Measurements from ENCODE around the gene UBE2H. TPM values are rescaled to one million over a fixed set of nuclear protein-coding genes. Genes with fewer than 3 reads are reported as not detected.

The UBE2H gene
- polyA plus RNA-seq, 1 donor (not counting 4 experiments of a cell fraction or from before 2014, with no cell fraction given): 130 TPM

DNA sequence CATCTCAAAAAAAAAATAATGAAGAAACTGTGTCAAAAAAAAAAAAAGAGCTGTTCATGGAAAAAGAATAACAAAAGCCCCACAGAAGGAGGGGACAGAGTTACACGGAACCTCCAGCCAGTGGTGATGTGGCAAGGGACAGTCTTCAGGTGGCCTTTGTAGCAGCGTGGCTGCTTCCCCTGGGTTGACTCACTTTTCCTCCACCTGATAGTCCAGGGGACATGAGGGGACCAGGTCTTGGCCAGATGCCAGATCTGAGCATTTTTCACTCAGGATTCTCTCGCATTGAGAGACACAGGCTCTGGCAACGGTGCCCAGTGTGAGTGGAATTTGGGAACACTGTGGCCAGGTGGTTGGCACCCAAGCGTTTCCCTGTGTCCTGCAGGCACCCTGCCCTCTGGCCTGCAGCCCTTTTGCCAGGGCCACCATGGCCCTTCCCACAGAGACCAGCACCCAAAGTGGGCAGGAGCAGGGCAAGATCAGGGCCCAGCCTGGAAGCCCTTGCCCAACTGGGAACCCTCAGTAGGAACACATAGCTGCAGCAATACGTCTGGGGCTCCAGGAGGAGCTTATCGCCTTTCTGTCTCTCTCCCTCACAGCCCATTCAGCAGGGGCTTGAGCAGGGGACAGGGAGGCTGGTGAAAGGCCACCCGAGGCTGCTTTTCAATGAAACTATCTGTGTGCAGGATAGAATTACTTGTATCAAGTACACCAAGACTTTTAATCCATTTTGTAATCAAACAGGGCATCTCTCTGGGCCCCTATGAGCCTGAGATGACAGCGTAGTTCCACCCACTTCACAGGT is 159.1 kb downstream of the UBE2H start:
- Histone ChIP-seq H3K4me3 (ENCODE audit: control insufficient read depth in 2 of 3, extremely low read depth in 1 of 3, insufficient read depth in 2 of 3, low read depth in 1 of 3, low read length in 3 of 3) (no peak overlapping the region), H3K36me3 (ENCODE audit: control insufficient read depth in 2 of 2, extremely low read depth in 1 of 2, insufficient read depth in 2 of 2, low read length in 2 of 2) (no peaks in the 10 kb centered on the region), H3K4me2 (ENCODE audit: control insufficient read depth, extremely low read depth, insufficient read depth, low read depth, low read length) (no peak overlapping the region), H3K9me1 (ENCODE audit: control insufficient read depth, extremely low read depth, insufficient read depth, low read length) (no peaks in the 10 kb centered on the region), H3K4me1 (ENCODE audit: control insufficient read depth, extremely low read depth, insufficient read depth, low read length) (no peaks in the 10 kb centered on the region), H3K27ac (ENCODE audit: control insufficient read depth, insufficient read depth, low read length) (no peak overlapping the region), H3K9ac (ENCODE audit: control insufficient read depth, extremely low read depth, insufficient read depth, low read length) (no peak overlapping the region), H4K20me1 (ENCODE audit: control insufficient read depth, extremely low read depth, insufficient read depth, low read length) (no peaks in the 10 kb centered on the region), H3K79me2 (ENCODE audit: control insufficient read depth, insufficient read depth, low read length) (no peaks in the 10 kb centered on the region), H3K27me3 (ENCODE audit: control insufficient read depth, extremely low read depth, insufficient read depth, low read length) (peaks cover 3% of the 10 kb centered on the region), H2AFZ (ENCODE audit: control insufficient read depth, low read length) (no peak overlapping the region), H3K9me3 (ENCODE audit: control insufficient read depth, low read depth, low read length) (no peaks in the 10 kb centered on the region)
- TF ChIP-seq, protein P1, sequence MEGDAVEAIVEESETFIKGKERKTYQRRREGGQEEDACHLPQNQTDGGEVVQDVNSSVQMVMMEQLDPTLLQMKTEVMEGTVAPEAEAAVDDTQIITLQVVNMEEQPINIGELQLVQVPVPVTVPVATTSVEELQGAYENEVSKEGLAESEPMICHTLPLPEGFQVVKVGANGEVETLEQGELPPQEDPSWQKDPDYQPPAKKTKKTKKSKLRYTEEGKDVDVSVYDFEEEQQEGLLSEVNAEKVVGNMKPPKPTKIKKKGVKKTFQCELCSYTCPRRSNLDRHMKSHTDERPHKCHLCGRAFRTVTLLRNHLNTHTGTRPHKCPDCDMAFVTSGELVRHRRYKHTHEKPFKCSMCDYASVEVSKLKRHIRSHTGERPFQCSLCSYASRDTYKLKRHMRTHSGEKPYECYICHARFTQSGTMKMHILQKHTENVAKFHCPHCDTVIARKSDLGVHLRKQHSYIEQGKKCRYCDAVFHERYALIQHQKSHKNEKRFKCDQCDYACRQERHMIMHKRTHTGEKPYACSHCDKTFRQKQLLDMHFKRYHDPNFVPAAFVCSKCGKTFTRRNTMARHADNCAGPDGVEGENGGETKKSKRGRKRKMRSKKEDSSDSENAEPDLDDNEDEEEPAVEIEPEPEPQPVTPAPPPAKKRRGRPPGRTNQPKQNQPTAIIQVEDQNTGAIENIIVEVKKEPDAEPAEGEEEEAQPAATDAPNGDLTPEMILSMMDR (optimal IDR thresholded peaks at IDR 0.05 in 1 of 3, IDR thresholded peaks at IDR 0.05 in 1 of 3, conservative IDR thresholded peaks at IDR 0.05 in 1 of 3; ENCODE audit: extremely low read depth in 1 of 3, insufficient read depth in 2 of 3, low read length in 3 of 3): no peak
- TF ChIP-seq EZH2 (IDR thresholded peaks at IDR 0.05; ENCODE audit: low read length): no peak
- dilution Hi-C loops (cut with MboI; ENCODE audit: extremely low pct_ligation_motif_present, low sequenced_read_pairs): no loop called here
- DNase-seq (ENCODE audit: low read depth, low spot score): no peak
- no peak for FAIRE-seq

DNA sequence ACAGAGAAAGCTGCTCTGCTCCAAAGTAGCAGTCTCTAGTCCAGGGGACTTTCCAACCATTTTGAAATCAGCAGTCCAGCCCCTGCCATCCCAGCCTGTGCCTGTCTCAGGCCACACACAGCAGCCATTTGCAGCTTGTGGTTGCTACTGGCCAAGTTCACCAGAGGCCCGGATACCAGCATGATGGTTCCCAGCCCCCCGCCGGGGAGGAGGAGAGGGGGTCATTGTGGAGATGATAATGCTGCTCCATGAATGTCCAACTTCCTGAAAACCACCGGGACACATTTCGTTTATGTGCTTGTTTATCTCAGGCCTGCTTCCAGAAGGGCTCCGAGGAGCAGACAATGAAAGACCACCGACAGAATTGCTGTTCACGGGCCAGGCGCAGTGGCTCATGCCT is 160.0 kb downstream of the UBE2H start:
- Histone ChIP-seq H3K9me1 (ENCODE audit: control insufficient read depth, extremely low read depth, insufficient read depth, low read length) (no peaks in the 10 kb centered on the region), H3K79me2 (ENCODE audit: control insufficient read depth, insufficient read depth, low read length) (no peaks in the 10 kb centered on the region), H3K36me3 (ENCODE audit: control insufficient read depth in 2 of 2, extremely low read depth in 1 of 2, insufficient read depth in 2 of 2, low read length in 2 of 2) (no peaks in the 10 kb centered on the region), H3K4me3 (ENCODE audit: control insufficient read depth in 2 of 3, extremely low read depth in 1 of 3, insufficient read depth in 2 of 3, low read depth in 1 of 3, low read length in 3 of 3) (no peak overlapping the region), H3K27me3 (ENCODE audit: control insufficient read depth, extremely low read depth, insufficient read depth, low read length) (peaks cover 5% of the 10 kb centered on the region), H3K27ac (ENCODE audit: control insufficient read depth, insufficient read depth, low read length) (no peak overlapping the region), H3K9me3 (ENCODE audit: control insufficient read depth, low read depth, low read length) (no peaks in the 10 kb centered on the region), H3K9ac (ENCODE audit: control insufficient read depth, extremely low read depth, insufficient read depth, low read length) (no peak overlapping the region), H3K4me2 (ENCODE audit: control insufficient read depth, extremely low read depth, insufficient read depth, low read depth, low read length) (no peak overlapping the region), H3K4me1 (ENCODE audit: control insufficient read depth, extremely low read depth, insufficient read depth, low read length) (no peaks in the 10 kb centered on the region), H4K20me1 (ENCODE audit: control insufficient read depth, extremely low read depth, insufficient read depth, low read length) (no peaks in the 10 kb centered on the region), H2AFZ (ENCODE audit: control insufficient read depth, low read length) (no peak overlapping the region)
- TF ChIP-seq, protein P1 (optimal IDR thresholded peaks at IDR 0.05 in 1 of 3, IDR thresholded peaks at IDR 0.05 in 1 of 3, conservative IDR thresholded peaks at IDR 0.05 in 1 of 3; ENCODE audit: extremely low read depth in 1 of 3, insufficient read depth in 2 of 3, low read length in 3 of 3): no peak
- no peak for TF ChIP-seq EZH2 (IDR thresholded peaks at IDR 0.05; ENCODE audit: low read length)
- DNase-seq (ENCODE audit: low read depth, low spot score) (no peak), FAIRE-seq (no peak)
- dilution Hi-C loops (cut with MboI; ENCODE audit: extremely low pct_ligation_motif_present, low sequenced_read_pairs): no loop called here
